Suppressor macrophage treated with lipopolysaccharide for 4 hours (primary cell): Measurements from ENCODE around the gene BANK1.

Source experiments
- DNase-seq: peaks from one replicate; pipeline ENCODE4 v3.0.0-alpha.2; 2020

The BANK1 gene, protein sequence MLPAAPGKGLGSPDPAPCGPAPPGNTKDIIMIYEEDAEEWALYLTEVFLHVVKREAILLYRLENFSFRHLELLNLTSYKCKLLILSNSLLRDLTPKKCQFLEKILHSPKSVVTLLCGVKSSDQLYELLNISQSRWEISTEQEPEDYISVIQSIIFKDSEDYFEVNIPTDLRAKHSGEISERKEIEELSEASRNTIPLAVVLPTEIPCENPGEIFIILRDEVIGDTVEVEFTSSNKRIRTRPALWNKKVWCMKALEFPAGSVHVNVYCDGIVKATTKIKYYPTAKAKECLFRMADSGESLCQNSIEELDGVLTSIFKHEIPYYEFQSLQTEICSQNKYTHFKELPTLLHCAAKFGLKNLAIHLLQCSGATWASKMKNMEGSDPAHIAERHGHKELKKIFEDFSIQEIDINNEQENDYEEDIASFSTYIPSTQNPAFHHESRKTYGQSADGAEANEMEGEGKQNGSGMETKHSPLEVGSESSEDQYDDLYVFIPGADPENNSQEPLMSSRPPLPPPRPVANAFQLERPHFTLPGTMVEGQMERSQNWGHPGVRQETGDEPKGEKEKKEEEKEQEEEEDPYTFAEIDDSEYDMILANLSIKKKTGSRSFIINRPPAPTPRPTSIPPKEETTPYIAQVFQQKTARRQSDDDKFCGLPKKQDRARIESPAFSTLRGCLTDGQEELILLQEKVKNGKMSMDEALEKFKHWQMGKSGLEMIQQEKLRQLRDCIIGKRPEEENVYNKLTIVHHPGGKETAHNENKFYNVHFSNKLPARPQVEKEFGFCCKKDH

DNA sequence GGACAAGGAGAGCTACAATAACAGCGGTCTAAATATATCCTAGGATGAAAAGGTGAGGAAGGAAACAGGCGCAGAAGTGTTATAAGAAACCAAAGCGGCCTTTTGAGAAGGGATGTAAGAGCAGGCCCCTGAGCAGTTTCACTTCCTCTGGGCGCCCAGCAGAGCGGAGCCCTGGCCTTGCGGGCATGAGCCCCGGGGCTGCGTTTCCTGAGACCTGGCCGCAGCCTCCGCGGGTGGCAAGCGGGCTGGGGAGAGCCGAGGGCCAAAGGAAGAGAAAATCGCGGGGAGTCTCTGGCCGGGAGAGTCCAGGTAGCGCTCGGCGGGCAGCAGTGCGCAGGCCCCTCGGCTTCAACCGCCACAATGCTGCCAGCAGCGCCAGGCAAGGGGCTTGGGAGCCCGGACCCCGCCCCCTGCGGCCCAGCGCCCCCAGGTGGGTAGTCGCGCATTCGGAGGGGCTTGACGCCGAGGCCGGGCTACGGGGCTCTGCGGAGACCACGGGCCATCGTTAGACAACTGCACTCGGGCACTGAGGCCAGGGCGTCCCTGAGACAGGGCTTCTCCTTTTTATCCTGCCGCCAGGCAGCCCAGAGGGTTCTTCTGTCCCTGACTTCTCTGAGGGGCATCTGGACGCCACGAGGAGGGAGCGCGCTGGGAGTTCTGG is at the start of gene BANK1:
Gene BANK1, plus strand, starts transcription at position 210 of the 661 bp plus-strand sequence. Its CDS starts 151 bp downstream, at position 361.
- DNase-seq, result peak; percentile 77

DNA sequence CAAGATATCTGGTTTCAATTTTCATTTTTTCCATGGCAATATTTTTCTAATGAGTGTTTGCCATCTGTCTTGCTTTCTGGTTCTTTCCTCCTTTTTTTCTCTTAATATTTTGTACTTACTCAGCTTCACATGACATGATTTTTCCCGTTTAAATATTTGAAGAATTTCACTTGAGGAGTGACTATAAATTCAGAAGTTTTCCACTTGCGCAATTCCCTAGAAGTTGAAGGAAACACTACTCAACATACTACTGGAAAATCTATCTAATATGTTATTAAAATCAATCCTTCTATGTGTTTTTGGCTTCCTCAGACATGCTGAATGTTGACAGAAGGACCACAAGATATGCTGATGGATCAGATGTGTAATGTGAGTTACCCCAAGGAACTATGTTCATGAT is 36.8 kb upstream of the BANK1 start:
- DNase-seq, result no peak

GRCh38 chr4:101756181-101756580 is 34.3 kb upstream of the BANK1 start:
- no peak for DNase-seq

DNA sequence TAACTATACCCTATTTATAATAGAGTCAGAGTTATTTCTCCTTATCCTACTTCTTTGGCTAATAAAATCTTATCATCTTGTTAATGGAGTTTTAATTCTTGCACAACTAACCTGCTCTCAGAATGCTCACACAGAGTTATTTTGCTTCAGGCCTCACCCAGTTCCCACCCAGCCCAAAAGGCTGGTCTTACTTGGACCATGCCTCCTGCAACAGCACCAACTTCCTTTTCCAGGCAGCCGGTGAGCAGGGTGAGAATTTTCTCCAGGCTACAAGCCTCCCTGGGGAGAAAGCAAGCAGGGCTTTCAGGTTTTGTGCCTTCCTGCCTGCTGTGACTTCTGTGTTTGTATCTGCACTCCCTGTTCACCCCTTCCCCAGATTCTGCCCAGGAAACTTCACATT is 29.1 kb upstream of the BANK1 start:
- DNase-seq, result no peak

DNA sequence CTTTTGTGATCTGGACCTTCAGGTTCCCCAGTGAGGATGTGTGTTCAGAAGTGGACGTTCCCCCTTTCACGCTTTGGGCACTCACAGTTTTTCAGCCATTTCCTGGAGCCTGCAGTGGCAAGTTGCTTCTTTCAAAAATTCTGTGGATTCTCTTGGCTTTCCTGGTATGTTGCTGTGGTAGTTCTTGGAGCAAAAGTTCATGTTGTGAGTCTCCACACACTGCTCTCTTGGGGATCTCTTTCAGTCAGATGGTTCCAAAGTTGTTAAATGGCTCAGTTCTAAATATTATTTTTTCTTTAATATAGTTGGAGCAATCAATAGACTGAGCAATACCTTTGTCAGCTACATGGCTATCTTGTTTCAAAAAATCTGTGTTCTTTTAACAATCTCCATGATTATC is 28.5 kb upstream of the BANK1 start:
- no peak for DNase-seq

- DNase-seq, result no peak
These were observed 28.0 kb upstream of the BANK1 start for GRCh38 chr4:101762534-101762933.

DNA sequence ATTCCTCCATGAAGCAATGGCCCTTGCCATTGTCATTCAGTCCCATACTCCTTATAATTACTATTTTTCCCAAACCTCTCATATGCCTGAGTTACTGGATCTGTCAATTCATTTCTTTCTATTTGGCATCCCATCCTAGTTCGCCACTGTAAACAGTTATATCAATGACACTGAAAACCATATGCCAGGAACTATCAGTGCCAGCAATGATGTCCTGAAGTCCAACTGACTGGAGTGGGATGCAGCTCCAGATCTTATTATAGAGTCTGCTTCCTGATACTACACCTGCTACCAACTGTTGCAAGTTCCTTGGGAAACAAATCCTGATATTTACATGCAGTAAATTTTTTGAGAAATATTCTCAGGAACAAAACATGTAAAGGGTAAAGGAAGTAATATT is 27.0 kb upstream of the BANK1 start:
- no peak for DNase-seq

DNA sequence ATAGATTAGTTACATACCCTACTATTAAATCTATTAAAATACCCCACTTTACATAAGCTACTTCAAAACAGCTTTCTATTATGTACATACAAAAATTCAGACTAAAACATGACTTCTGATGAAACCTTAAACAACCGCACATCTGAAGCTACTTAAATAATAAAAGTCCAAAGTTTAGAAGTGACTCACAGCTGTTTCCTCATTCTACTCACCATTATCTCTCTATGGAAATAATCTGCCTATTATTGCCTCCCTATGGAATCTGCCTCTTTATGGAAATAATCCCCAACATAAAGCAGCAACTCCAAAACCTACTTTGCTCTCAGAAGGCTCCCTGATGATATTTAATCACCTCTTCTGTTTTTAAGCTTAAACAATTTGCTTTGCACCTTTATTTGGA is 15.7 kb upstream of the BANK1 start:
- no peak for DNase-seq

DNA sequence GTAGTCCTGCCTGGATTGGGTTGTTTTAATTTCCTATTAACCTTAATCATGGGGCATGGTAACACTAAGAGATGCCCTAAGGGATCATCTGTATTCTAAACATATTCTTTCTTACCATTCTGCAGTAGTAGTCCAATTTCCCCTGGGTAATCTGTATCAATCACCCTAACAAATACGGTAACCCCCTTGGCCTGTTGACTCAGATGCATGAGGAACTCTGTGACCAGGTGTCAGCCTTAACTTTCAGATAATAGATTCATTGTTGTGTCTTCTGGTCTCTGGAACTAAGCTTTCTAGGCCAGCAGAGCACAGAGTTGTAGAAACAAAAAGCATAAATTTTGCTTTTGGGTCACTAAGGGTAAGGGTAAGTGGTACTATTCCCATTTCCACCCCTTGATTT is 13.1 kb upstream of the BANK1 start:
- no peak for DNase-seq

DNA sequence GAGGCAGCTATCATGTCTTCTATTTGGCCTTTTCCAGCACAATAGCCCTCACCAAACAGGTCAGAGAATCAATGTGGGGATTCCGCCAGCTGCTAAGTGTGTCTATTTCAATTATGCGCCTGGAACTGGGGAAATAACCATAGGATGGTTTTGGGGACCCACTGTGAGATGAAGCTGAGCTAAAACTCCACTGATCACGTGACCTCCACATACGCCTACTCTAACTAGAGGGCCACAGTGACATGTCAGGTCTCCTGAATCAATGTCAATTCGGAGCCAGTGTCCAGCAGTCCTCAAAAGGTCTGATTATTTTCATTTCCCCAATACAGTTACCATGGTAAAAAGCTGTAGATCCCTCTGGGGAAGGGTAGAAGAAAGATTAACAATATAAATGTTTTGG is 10.2 kb upstream of the BANK1 start:
- DNase-seq, result no peak

GRCh38 chr4:101782546-101782945 is 8.0 kb upstream of the BANK1 start:
- DNase-seq, result no peak

GRCh38 chr4:101784957-101785356 is 5.6 kb upstream of the BANK1 start:
- DNase-seq, result no peak

DNA sequence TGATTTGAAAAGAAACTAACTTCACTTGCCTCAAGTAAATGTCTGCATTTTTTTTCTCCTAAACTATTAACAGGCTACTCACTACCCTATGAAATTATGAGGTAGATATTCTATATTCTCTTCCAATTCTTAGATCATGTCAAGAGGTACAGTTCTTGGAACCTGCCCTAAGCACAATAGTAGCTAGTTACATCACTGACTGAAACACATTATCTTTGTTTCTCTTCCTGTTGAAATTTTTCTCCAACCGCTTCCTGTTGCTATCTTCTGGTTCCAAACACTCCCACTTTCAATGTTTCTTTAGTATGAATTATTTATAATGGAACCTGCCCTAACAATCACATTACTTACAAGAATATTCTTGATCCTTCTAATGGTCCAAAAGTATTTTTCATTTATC is 5.0 kb upstream of the BANK1 start:
- DNase-seq, result no peak

DNA sequence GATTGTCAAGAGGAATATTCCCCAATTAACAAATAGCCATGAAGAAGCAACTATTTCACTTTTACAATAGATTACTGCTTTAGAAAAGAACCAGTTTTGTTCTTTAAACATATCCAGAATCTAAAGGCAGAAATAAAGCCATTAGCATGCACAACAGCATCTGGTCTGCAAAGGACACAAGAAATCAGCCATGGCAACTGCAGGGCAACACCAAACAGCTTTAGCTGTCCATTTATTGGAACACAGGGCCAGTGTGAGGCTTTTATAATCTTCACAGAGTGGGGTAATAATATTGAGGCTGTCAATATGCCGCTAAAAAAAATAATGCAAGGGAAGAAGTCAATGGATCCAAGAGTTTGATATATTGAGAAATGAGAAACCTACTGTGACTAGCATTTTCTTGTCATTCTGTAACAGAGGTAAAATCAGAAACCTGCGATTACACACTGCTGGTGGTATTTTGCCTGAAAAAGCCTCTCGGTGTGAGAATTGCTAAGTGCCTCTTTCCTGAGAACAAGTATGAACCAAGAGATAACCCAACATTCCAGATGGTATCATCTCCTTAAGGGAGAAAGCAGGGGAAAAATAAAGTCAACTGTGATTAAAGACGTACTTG is 2.7 kb upstream of the BANK1 start:
- no peak for DNase-seq

DNA sequence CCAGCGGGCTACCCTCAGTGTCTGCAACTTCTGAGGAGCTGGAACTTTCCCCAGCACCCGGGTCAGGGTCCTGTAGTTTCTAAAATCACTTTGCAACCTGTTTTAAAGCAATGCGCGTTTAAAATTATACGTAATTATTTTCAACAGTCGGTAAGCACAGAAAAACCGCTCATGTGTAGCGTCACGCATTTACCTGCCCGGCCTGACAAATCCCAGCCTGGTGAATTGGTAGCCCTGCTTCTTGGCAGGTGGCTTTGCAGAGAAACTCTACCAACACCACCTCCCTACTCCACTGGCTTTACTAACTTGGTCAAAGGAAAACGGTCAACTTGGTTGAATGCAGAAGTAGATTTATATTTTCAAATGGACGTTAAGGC is 640 bp downstream of the BANK1 start:
- no peak for DNase-seq

- peak; percentile 51 for DNase-seq
These were observed 1.6 kb downstream of the BANK1 start for GRCh38 chr4:101792056-101792590.

- DNase-seq, result no peak
These were observed 2.9 kb downstream of the BANK1 start for GRCh38 chr4:101793397-101793796.

GRCh38 chr4:101794806-101795205 is 4.3 kb downstream of the BANK1 start:
- DNase-seq, result no peak

- no peak for DNase-seq
These were observed 5.2 kb downstream of the BANK1 start for GRCh38 chr4:101795704-101796103.

DNA sequence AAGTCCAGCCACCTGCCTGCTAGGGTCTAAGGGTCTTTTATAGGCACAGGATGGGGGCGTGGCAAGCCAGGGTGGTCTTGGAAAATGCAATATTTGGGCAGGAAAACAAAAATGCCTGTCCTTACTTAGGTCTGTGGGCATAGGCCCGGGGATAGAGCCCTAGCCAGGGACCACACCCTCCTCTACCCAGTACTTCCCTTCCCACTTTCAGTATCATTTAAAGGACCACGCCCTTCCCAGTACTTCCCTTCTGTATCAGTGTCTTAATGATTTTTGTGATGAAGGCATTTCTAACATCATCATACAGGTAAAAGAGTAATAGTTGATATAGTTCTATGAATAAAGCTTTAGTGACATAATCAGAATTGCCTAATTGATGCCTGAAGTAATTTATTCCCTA is 11.4 kb downstream of the BANK1 start:
- peak; percentile 54 for DNase-seq

- no peak for DNase-seq
These were observed 16.4 kb downstream of the BANK1 start for GRCh38 chr4:101806914-101807313.

DNA sequence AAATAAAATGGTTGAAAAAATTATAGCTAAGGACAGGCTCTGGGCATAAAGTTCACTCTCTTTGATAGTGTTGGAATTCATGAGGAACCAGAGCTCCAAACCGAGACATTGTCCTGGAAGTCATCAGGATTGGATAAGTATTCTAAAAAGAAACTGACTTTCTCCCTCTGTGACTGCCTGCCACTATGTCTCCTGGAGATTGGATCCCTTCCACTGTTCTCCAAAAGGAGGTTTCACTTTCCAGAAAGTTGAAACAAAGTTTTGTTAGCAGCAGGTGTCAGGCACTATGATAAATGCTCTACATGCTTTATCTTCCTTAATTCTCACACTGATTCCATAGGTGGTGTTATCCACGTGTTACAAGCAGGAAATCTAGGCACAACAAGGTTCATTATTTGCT is 16.8 kb downstream of the BANK1 start:
- no peak for DNase-seq

DNA sequence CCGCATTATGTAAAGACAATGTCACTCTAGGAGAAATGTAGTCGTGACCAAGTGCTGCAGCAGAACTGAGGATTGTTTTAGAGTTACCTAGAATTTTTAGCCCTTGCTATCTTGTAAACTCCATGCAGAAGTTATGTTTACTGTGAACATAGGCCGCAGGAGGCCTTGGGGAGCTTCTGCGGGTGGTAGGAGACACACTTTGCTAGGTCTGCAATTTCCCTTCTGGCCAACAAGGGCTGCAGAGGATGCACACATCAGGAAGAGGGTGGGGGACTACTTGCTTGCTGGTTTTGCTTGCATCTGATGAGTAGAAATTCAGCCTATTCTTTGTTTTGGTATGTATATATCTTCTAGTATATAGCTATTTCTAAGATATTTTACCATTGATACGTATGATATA is 23.1 kb downstream of the BANK1 start:
- DNase-seq, result no peak
